Islet precursor cell (in vitro differentiated cells): ENCODE results near the gene ARHGAP8.
A peak's percentile ranks its signal among the peaks of the same experiment; 100 is the strongest.
"Not testable (repeated sequence)": the region's sequence is repeated elsewhere in the genome, so short reads cannot be mapped to it uniquely, and the experiment has no call there.

Source experiments
- DNase-seq: peaks from one replicate; pipeline ENCODE4 v3.0.0-alpha.2; 2018

Gene ARHGAP8

DNA sequence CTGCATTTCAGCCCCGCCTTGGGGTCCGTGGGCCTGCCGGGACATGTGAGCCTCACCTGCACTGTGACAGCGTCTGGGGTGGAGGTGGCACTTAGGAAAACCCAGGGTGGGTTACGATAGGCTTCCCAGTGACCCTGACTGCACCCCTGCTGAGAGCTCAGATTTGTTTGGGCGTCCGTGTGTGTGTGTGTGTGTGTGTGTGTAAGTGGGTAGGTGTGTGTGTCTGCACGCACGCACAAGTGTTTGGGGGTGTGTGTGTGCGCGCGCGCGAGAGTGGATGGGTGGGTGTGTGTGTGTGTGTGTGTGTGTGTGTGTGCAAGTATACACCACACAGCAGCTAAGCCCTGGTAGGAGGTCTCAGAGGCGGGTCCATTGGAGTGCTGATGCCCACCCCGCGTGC, 12.1 kb upstream of the ARHGAP8 start:
- no peak for DNase-seq

DNA sequence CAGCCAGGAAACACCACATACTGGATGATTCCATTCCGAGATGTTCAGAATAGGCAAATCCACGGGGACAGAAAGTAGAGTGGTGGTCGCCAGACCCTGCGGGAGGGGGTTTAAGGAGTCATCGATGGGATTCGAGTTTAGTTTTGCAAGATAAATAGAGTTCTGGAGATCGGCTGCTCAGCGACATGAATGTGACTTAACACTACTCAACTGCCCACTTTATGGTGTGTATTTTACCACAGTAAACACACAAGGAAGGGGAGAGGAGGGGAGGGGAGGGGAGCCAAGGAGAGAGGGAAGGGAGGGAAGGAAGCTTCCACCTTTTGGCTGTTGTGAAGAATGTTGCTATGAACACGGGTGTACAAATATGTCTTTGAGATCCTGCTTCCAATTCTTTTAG, 10.4 kb upstream of the ARHGAP8 start:
- DNase-seq, result no peak

DNA sequence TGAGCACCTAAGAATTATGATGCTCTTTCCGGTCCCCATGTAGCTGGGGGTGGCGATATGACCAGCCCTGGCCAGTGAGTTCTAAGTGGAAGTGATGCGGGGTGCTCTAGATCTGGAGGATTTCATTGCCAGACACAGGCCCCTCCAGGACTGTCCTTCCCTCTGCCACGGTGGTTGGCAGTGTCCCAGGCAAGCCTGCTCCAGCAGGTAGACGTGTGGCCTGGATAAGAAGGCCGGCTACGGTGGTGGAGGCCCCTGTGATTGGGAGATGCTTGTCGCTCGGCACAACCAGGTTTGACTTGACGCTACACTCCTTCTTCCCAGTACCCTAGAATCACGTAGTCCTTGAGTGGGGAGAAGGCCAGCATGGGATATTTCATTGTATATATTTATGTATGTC, 9.1 kb upstream of the ARHGAP8 start:
- DNase-seq, result no peak

- no peak for DNase-seq
These were observed 8.6 kb upstream of the ARHGAP8 start for GRCh38 chr22:44743804-44744211.

DNA sequence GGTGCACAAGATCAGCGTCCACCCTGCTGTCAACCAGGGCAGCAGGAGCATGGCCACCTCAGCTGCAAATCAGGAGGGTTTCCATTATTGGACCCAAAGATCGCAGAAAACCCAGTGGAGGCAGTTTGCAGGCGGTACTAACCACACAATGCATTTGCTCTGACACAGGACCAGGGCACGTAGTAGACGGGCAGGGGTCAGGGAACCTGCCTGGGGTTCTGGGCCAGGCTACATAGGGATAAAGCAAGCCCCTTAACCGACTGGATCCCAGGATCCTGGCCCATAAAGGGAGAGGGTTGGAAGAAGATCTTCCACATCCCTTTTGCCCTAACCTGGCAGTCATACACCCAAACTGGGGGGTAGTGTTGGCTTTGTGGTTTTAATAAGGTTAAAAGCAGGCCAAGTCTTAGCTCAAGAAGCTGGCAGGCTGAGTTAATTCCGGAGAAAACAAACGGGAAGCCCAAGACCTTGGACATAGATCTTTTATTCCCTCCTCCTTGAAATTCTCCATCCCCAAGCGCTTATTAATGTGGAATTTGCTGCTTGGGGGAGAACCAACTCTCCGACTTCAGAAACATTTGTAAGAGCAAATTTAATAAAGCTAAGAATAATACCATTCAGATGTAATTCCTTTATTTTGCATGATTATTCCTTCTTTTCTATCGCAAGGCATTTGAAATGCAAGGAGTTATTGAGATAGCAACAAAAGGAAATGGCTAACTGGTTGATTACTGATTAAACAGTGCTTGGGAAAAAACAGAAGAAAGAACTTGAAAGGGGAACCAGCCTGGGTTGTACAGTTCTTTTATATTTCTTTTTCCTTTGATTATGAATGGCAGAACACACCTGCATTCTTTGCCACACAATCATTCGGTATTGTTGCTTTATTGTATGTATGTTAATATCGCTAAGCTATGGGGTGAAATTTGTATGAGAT, 6.3 kb upstream of the ARHGAP8 start:
- DNase-seq, result no peak

GRCh38 chr22:44747784-44748127, 4.6 kb upstream of the ARHGAP8 start:
- not testable (repeated sequence) for DNase-seq

GRCh38 chr22:44748524-44748923, 3.9 kb upstream of the ARHGAP8 start:
- DNase-seq, result no peak

GRCh38 chr22:44750481-44750880, 1.9 kb upstream of the ARHGAP8 start:
- DNase-seq, result no peak

DNA sequence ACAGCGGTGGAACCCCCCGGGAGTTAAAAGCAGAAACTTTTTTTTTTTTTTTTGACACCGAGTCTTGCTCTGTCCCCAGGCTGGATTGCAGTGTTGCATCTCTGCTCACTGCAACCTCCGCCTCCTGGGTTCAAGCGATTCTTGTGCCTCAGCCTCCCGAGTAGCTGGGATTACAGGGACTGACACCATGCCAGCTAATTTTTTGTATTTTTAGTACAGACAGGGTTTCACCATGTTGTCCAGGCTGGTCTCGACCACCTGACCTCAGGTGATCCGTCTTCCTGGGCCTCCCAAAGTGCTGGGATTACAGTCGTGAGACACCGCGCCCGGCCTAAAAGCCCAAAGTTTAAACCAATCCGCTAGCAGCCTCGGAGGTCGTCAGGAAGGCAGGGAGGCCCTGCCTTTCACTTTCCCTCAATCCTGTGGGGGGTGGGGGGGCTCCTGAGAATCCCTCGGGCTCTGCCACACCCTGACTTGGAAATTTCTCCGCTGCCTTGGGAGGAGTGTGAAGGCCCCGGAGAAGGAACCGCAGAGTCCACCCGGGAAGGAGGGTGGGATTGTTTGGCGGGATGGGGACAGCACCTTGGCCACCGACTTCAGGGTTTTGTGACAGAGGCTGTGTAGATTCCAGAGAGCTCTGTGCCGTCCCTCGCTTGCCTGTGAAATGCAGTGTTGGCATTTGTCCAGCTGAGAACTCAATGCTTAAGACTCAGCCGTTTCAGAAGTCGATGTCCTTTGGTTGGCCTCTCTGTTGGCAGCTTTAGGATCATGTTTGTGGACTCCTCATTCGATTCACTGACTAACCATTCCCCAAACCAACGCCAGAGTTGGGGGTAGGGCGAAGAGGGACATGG, 1.0 kb downstream of the ARHGAP8 start:
- DNase-seq, result peak; percentile 65

- peak; percentile 66 for DNase-seq
These were observed 2.6 kb downstream of the ARHGAP8 start for GRCh38 chr22:44754998-44755397.

- peak; percentile 68 for DNase-seq
These were observed 3.0 kb downstream of the ARHGAP8 start for GRCh38 chr22:44755417-44755816.

DNA sequence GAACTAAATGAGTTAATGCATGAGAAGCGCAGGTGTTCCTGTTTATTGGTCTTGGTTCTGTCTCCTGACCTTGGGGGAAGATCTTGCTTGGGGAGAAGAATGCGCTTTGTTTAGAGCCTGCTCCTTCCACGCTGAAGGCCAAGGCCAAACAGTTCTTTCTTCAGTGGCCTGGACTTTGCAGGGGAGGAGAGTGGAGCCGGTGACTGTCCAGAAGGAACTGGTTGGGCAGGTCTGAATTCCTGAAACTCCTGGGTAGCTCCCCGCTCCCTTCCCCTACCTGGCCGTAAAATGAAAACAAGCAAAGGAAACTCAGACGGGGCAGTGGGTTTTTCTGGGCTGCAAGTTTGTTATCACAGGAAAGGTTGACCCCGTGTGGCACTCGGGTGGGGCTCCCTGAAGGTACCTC, 3.6 kb downstream of the ARHGAP8 start:
- peak; percentile 95 for DNase-seq

GRCh38 chr22:44758344-44758973, 6.1 kb downstream of the ARHGAP8 start:
- no peak for DNase-seq

DNA sequence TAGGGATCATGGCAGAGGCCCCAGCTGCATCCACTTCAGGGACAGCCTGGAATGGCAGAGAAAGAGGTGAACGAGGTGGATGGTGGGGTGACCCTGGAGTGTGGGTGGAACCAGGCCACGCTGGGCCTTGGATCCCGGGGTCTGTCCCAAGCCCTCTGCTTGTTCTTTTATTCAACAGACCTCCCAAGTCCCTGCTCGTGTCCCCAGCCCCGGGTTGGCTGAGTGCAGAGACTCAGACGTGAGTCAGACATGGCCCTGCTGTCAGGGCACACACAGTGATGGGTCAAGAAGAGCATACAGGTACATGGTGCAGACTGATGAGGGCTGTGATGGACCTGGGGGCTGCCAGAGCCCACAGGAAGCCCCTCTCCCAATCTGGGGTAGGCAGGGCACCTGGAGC, 6.6 kb downstream of the ARHGAP8 start:
- no peak for DNase-seq

GRCh38 chr22:44759430-44760310, 7.3 kb downstream of the ARHGAP8 start:
- DNase-seq, result peak; percentile 84

DNA sequence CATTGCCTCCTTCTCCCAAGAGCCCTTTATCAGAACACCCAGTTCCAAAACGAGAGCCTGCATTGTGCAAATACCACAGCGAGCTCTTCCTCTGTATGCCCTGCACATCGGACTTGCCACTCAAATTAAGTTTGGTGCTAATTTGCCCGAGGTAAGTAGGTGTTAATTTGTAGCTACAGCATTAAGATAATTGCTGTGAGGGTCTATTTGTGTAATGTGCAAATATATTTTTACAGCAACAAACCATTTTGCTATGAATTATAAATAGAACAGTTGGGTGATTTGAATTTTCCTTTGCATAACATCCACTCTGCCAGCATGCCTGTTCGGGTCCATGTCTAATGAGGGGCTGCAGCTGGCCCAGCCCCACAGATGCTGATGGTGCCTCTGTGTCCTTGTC, 8.1 kb downstream of the ARHGAP8 start:
- no peak for DNase-seq

- no peak for DNase-seq
These were observed 8.7 kb downstream of the ARHGAP8 start for GRCh38 chr22:44761025-44761424.

DNA sequence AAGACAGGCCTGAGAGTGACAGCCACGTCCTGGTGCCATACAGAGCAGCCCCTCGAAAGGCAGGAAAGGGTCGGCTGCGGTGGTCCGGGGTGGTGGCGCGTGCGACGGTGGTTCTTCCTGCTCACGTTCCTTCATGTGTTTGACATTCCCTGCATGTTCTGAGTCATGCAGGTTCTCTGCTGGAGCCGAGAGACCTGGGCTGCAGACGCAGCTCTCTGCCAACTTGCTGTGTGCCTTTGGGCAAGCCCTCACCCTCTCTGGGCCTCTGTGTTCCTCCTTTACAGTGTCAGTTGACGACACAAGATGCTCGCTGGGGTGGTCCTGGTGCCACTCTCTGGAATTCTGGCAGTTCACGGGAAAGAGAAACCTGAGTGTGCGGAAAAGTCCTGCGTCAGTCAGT, 12.0 kb downstream of the ARHGAP8 start:
- DNase-seq, result no peak

DNA sequence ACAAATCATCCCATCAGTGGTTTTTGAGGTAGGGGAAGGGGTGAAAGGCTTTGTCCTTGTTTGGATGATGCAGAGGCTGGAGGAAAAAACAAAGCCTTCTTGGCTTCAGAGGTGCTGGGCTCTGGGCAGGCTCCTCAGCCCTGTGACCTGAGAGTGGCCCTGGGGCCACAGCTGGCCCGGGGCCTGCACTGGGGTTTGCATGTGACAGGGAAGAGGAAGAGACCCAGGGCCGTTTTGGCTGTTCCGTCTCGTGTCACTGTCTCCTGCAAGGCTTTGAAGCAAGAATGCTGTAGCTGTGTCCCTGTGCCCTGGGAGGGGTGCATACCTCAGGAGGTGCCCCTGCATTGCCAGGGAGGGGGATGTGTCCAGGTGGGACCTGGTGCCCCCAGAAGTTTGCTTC, 12.6 kb downstream of the ARHGAP8 start:
- peak; percentile 58 for DNase-seq

DNA sequence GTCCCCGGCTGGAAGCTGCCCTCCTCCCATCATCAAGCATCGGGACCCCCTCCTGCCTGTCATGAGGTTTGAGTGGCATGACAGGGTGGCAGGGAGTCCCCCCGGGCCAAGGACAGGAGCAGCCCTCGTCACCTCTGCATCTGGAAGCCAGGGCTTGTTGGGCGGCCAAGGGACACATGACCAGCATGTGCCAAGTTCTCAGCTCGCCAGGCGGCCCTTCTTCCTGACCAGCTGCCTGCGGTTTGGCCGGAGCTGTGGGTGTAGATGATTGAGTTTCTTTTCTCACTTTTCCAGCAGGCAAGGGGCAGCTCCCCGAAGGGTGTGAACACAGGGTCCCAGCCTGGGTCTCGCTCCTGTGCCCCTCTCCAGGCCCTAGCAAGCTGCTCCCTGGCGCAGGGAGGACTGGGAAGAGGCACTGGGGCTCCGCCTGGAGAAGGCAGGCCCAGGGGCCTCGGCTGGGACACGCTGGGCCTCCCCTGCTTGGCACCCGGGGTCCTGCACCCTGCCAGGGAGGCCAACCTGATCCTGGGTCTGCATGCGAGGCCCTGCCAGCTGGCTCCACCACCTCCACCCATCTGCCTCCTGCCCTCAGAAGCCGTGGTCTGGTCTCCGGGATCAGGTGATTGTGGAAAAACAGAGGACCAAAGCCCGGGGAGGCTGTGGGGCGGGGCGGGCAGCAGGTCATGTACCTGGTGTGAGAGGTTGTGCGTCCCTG, 13.4 kb downstream of the ARHGAP8 start:
- DNase-seq, result no peak

GRCh38 chr22:44773082-44773481, 20.7 kb downstream of the ARHGAP8 start:
- no peak for DNase-seq

- DNase-seq, result no peak
These were observed 23.5 kb downstream of the ARHGAP8 start for GRCh38 chr22:44775862-44776261.
